ENCODE data around the gene PLXDC2. TPM values are rescaled to one million over a fixed set of nuclear protein-coding genes. Genes with fewer than 3 reads are reported as not detected.

The PLXDC2 gene
- total RNA-seq, 2 donors from 2014 or later, result not detected

DNA sequence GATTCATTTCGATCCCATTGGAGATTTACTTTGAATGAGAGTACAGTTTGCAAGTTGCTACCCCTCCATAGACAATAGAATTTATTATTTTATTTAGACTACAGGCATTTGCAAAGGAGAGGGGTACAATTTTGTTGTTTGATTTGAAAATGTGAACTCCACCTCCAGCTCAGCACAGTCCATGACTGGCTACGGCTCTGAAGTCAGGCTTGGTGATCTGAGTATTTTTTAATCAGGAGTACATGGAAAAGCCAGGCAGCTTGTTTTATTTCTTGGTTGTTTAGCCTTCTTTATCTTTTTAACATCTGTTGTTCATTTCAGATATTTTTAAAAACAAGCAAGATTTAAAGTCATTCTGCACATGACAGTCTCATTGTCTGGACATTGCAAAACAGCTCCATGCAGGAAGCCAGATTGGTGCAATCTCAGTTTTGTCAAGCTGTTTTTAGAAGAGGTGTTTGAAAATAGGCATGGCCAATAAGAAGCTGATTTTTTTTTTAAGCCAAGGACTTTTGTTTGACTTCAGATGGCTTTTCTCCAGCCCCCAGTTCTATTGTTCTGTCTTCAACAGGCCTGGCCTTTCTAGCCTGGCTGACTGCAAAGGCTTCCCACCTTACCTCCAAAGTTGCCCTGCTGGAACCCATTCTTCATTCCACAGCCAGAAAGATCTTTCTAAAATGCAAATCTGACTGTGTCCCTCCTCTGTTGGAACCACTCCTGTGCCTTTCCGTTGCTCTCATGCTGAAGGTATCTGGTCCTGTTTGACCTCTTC lies 12.2 kb downstream of the PLXDC2 start:
- Mint-ChIP-seq H3K4me1 (no peaks in the 10 kb centered on the region), H3K4me3 (no peak overlapping the region), H3K27ac (no peak overlapping the region), H3K9me3 (peaks cover 14% of the 10 kb centered on the region), H3K36me3 (ENCODE audit: low read depth) (no peaks in the 10 kb centered on the region), H3K27me3 (no peaks in the 10 kb centered on the region)
- ATAC-seq (replicated peaks), result no peak

DNA sequence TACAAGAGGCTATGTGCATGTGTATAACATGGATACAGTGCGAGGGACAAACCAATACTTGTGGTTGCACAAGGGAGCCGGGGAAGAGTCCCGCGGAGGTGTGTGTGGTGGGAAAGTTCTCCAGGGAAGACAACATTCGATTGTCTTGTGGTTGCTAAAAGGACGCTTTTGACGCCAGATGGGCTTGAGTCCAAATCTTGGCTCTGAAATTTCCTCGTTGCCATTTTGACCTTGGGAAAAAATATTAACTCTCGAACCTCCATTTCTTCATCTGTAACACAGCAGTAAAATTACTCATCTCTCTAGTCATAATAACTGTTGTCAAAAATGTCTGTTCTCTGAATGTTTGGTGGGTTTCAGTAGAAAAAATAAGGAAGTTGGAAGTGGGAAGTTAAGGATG lies 16.5 kb downstream of the PLXDC2 start:
- no peak for ATAC-seq (replicated peaks)
- no peaks in the 10 kb centered on the region for H3K27me3 Mint-ChIP-seq
- H3K4me1 Mint-ChIP-seq, result no peaks in the 10 kb centered on the region
- no peak overlapping the region for H3K27ac Mint-ChIP-seq
- H3K36me3 Mint-ChIP-seq (ENCODE audit: low read depth), result no peaks in the 10 kb centered on the region
- no peak overlapping the region for H3K4me3 Mint-ChIP-seq
- peaks cover 26% of the 10 kb centered on the region for H3K9me3 Mint-ChIP-seq

GRCh38 chr10:19833170-19833824 lies 17.1 kb downstream of the PLXDC2 start:
- ATAC-seq (replicated peaks), result no peak
- Mint-ChIP-seq H3K27me3 (no peaks in the 10 kb centered on the region), H3K9me3 (peaks cover 26% of the 10 kb centered on the region), H3K27ac (no peak overlapping the region), H3K36me3 (ENCODE audit: low read depth) (no peaks in the 10 kb centered on the region), H3K4me1 (no peaks in the 10 kb centered on the region), H3K4me3 (no peak overlapping the region)

- no peak overlapping the region for H3K27ac Mint-ChIP-seq
- no peaks in the 10 kb centered on the region for H3K27me3 Mint-ChIP-seq
- no peak for ATAC-seq (replicated peaks)
- H3K36me3 Mint-ChIP-seq (ENCODE audit: low read depth), result no peaks in the 10 kb centered on the region
- no peaks in the 10 kb centered on the region for H3K4me1 Mint-ChIP-seq
- peaks cover 21% of the 10 kb centered on the region for H3K9me3 Mint-ChIP-seq
- no peak overlapping the region for H3K4me3 Mint-ChIP-seq
Measured at GRCh38 chr10:19835952-19836351, 19.7 kb downstream of the PLXDC2 start.

GRCh38 chr10:19839090-19839489 lies 22.9 kb downstream of the PLXDC2 start:
- H3K36me3 Mint-ChIP-seq (ENCODE audit: low read depth), result no peaks in the 10 kb centered on the region
- H3K9me3 Mint-ChIP-seq, result peaks cover 9% of the 10 kb centered on the region
- ATAC-seq (replicated peaks), result no peak

DNA sequence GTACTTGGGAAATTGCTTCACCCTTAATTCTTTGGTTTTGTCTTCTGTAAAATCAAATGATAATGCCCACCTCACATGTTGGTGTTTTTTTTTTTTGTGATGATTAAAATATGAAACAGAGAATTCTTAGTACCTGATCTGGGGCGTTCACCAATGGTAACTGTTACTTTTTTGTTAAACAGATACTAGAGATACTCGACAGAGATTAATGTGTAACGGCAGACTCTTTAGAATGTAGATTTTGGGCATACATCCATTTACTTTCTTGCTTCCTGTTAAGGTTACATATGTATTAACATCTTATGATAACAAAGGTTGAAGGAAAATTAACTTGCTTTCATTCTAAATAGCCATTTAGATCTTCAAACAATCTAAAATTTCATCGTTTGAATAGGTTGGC lies 23.3 kb downstream of the PLXDC2 start:
- no peak overlapping the region for H3K4me3 Mint-ChIP-seq
- ATAC-seq (replicated peaks), result no peak
- no peak overlapping the region for H3K27ac Mint-ChIP-seq
- no peaks in the 10 kb centered on the region for H3K36me3 Mint-ChIP-seq (ENCODE audit: low read depth)
- H3K9me3 Mint-ChIP-seq, result peaks cover 8% of the 10 kb centered on the region
- H3K27me3 Mint-ChIP-seq, result no peaks in the 10 kb centered on the region
- H3K4me1 Mint-ChIP-seq, result no peaks in the 10 kb centered on the region

More at GRCh38 chr10:19839090-19839489, 22.9 kb downstream of the PLXDC2 start:
- no peak overlapping the region for H3K27ac Mint-ChIP-seq
- no peaks in the 10 kb centered on the region for H3K4me1 Mint-ChIP-seq
- no peaks in the 10 kb centered on the region for H3K27me3 Mint-ChIP-seq
- H3K4me3 Mint-ChIP-seq, result no peak overlapping the region

DNA sequence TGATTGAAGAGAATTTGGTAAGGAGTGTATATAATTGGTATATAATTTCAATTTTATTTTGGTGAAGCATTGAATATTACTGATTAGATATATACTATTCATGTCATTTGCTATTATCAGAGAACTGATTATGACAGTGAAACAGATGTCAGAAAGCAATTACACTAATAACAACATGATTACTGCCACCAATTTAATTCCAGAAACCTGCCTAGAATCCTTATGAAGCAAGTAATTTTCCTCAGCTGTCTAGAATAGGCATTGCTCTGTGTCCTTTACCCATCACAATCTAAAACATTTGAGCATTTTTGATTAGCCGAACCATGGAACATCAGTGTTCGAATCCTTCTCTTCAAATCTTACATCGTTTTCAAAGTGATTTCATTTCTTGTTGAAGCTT lies 24.5 kb downstream of the PLXDC2 start:
- no peaks in the 10 kb centered on the region for H3K36me3 Mint-ChIP-seq (ENCODE audit: low read depth)
- H3K27me3 Mint-ChIP-seq, result no peaks in the 10 kb centered on the region
- no peak overlapping the region for H3K27ac Mint-ChIP-seq
- ATAC-seq (replicated peaks), result no peak
- H3K4me1 Mint-ChIP-seq, result no peaks in the 10 kb centered on the region
- no peaks in the 10 kb centered on the region for H3K9me3 Mint-ChIP-seq
- no peak overlapping the region for H3K4me3 Mint-ChIP-seq

DNA sequence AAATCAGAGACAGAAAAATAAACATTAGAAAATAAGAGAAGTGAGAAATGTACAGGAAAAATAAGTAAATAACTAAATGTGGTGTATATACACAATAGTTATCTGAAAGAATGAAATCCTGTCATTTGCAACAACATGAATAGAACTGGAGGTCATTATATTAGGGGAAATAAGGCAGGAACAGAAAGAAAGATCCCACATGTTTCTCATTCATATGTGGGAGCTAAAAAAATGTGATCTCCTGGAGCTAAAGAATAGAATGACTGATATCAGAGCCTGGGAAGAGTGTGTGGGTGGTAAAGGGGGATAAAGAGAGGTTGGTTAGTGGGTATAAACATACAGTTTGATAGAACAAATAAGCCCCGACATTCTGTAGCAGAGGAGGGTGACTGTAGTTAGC lies 27.3 kb downstream of the PLXDC2 start:
- Mint-ChIP-seq H3K27me3 (no peaks in the 10 kb centered on the region), H3K4me3 (no peak overlapping the region), H3K36me3 (ENCODE audit: low read depth) (no peaks in the 10 kb centered on the region), H3K9me3 (no peaks in the 10 kb centered on the region), H3K27ac (no peak overlapping the region), H3K4me1 (no peaks in the 10 kb centered on the region)
- no peak for ATAC-seq (replicated peaks)

DNA sequence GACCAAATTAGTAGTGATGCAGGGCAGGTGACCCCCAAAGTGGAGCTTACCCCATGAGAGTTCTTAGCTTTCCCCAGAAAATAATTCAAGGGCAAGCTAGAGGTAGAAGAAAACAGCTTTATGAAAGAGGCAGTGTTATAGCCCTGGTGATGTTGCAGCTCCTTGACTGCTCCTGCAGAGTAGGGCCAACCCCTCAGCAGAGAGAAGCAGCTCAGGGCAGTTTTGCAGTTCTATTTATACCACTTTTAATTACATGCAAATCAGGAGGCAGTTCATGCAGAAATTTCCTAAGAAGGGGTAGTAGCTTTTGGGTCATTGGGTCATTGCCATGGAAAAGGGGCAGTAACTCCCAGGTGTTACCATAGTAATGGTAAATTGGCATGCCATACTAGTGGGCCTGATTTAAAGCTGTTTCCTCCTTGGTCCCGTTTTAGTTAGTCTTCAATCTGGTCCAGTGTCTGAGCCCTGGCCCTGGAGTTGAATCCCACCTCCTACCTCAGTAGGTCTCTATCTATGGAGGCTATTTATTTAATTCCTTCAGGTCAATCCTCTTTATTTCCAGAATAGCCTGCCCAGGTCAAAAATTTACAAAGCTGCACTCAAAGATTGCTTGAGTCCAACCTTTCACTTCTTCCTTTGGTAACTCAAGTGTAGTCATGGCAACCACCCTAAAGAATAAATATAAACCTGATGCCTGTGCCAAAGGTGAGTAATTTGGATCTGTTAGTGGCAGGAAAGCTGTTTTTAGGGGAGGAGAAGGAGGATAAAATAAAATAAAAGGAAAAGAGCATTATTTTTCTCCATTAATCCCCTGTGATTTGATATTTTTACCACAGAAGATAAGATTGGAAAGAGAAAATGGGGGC lies 29.5 kb downstream of the PLXDC2 start:
- H3K9me3 Mint-ChIP-seq, result no peaks in the 10 kb centered on the region
- H3K4me3 Mint-ChIP-seq, result no peak overlapping the region
- H3K27ac Mint-ChIP-seq, result no peak overlapping the region
- no peaks in the 10 kb centered on the region for H3K27me3 Mint-ChIP-seq
- no peaks in the 10 kb centered on the region for H3K4me1 Mint-ChIP-seq
- no peak for ATAC-seq (replicated peaks)
- no peaks in the 10 kb centered on the region for H3K36me3 Mint-ChIP-seq (ENCODE audit: low read depth)

- Mint-ChIP-seq H3K27me3 (no peaks in the 10 kb centered on the region), H3K9me3 (no peaks in the 10 kb centered on the region), H3K27ac (no peak overlapping the region), H3K4me3 (no peak overlapping the region), H3K4me1 (no peaks in the 10 kb centered on the region), H3K36me3 (ENCODE audit: low read depth) (no peaks in the 10 kb centered on the region)
- no peak for ATAC-seq (replicated peaks)
Measured at GRCh38 chr10:19847321-19847720, 31.1 kb downstream of the PLXDC2 start.

DNA sequence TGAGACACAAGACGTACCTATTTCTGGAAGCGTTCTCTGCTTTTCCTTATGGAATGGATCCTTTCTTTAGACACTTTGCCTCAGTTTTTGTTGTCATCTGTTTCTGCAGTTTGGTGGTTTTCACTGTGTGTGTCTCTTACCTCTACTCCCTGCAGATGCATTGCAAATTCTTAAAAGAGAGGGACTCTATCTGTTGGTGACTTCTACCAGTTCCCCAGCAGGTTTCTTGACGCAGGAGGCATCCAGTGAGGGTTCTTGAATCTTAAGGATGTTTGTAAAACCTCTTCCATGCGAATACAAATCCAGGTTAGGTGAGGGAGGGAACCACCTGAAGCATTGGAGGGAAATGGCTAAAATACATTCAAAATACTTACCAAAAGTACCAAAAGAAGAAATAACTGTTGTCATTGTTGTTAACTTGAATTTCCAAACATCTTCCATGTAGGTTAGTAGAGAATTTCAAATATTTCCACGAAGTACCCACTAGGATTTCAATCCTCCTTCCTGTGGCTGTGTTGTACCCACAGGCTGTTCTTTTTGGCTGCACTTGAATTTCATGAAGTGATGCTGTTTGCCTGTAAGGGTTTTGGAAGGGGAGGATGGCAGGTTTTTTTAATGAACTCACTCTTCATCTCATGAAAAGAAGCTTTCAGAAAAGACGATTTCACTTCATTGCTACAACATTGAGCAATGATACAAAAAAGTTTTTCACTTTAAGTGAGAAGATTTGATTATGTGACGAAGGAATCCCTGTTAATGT lies 32.2 kb downstream of the PLXDC2 start:
- Mint-ChIP-seq H3K27me3 (no peaks in the 10 kb centered on the region), H3K27ac (no peak overlapping the region), H3K36me3 (ENCODE audit: low read depth) (no peaks in the 10 kb centered on the region), H3K4me3 (no peak overlapping the region), H3K9me3 (no peaks in the 10 kb centered on the region), H3K4me1 (no peaks in the 10 kb centered on the region)
- no peak for ATAC-seq (replicated peaks)

DNA sequence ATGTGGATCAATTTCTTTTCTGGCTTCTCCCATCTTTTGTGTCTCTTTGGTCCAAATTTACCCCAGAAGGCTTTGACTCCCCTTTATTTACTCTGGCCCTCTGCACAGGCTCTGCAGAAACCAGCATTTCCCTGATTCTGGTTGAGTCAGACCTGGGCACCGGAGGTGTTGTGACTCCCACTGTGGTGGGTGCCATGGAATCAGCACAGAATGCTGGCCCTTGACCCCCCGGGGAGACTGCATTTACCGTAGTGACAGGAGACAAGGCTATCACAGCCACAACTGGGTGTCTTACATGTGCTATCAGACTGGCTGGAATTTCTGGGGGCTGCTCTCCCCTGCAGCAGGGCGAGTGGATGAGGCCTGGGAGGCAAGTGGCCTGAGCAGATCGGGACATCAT lies 37.6 kb downstream of the PLXDC2 start:
- ATAC-seq (replicated peaks), result no peak
- peaks cover 7% of the 10 kb centered on the region for H3K9me3 Mint-ChIP-seq
- H3K4me3 Mint-ChIP-seq, result no peak overlapping the region
- no peak overlapping the region for H3K27ac Mint-ChIP-seq
- H3K4me1 Mint-ChIP-seq, result no peaks in the 10 kb centered on the region
- no peaks in the 10 kb centered on the region for H3K36me3 Mint-ChIP-seq (ENCODE audit: low read depth)
- no peaks in the 10 kb centered on the region for H3K27me3 Mint-ChIP-seq

DNA sequence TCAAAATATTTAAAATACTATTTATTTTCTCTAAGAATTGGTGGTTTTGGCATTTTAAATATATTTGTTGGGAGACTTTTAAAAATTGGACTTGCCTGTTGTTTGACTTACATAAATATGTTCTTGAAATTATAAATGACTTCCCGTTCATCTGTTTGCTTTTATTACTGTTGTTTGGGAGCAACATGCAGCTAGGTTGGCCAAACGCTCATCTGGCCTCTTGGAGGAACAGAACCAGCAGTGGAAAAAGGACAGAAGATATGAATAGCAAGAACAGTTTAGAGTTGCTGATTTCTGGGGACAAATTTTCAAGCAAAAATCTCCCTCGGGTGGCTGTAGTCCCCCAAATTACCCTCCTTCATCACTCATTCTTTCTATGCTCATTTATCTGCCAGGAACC lies 41.6 kb downstream of the PLXDC2 start:
- Mint-ChIP-seq H3K27me3 (no peaks in the 10 kb centered on the region), H3K4me1 (no peaks in the 10 kb centered on the region), H3K36me3 (ENCODE audit: low read depth) (no peaks in the 10 kb centered on the region), H3K4me3 (no peak overlapping the region), H3K27ac (no peak overlapping the region), H3K9me3 (peaks cover 22% of the 10 kb centered on the region)
- no peak for ATAC-seq (replicated peaks)

DNA sequence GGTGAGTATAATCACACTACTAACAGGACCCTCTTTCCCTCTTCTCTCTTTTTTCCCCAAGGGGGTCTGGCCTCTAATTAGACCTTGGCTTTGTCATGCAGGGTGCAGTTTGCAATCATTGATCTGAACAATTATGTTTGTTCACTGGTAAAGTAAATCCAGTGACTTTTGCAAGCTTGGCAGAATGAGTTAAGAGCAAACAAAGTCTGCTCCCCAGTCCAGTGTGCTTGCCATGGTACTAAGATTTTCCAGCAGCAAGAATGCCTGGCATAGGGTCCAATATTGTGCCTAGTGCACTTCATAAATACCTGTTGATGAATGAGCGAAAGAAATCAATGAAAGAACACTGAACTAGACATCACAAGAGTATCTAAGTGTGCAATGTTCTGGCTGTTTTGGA lies 43.9 kb downstream of the PLXDC2 start:
- ATAC-seq (replicated peaks), result no peak
- H3K4me1 Mint-ChIP-seq, result no peaks in the 10 kb centered on the region
- no peaks in the 10 kb centered on the region for H3K36me3 Mint-ChIP-seq (ENCODE audit: low read depth)
- no peaks in the 10 kb centered on the region for H3K27me3 Mint-ChIP-seq
- no peak overlapping the region for H3K27ac Mint-ChIP-seq
- peaks cover 22% of the 10 kb centered on the region for H3K9me3 Mint-ChIP-seq
- no peak overlapping the region for H3K4me3 Mint-ChIP-seq
